Activated CD4-positive, alpha-beta T cell treated with anti-CD3 and anti-CD28 coated beads for 1 hour (primary cell): ENCODE data around the gene RNF11.

Experiments used
- DNase-seq: peaks from one replicate; pipeline ENCODE4 v3.0.0-alpha.2; 2020

RNF11 gene

GRCh38 chr1:51298322-51298705 is 62.2 kb downstream of the RNF11 start:
- no peak for DNase-seq

- no peak for DNase-seq
Observed at GRCh38 chr1:51299185-51299885, 63.3 kb downstream of the RNF11 start.

- no peak for DNase-seq
Observed at GRCh38 chr1:51299981-51300670, 64.1 kb downstream of the RNF11 start.

GRCh38 chr1:51301152-51301843 is 65.2 kb downstream of the RNF11 start:
- no peak for DNase-seq

- no peak for DNase-seq
Observed at GRCh38 chr1:51301844-51302162, 65.7 kb downstream of the RNF11 start.

GRCh38 chr1:51302270-51302669 is 66.2 kb downstream of the RNF11 start:
- DNase-seq: no peak

- DNase-seq: no peak
Observed at GRCh38 chr1:51302746-51303145, 66.7 kb downstream of the RNF11 start.

GRCh38 chr1:51303315-51303714 is 67.2 kb downstream of the RNF11 start:
- no peak for DNase-seq

- no peak for DNase-seq
Observed at GRCh38 chr1:51303751-51304251, 67.7 kb downstream of the RNF11 start.

- DNase-seq: no peak
Observed at GRCh38 chr1:51304360-51304759, 68.3 kb downstream of the RNF11 start.

GRCh38 chr1:51305371-51305823 is 69.3 kb downstream of the RNF11 start:
- DNase-seq: no peak

GRCh38 chr1:51306950-51307349 is 70.9 kb downstream of the RNF11 start:
- no peak for DNase-seq

GRCh38 chr1:51308636-51309035 is 72.6 kb downstream of the RNF11 start:
- no peak for DNase-seq

GRCh38 chr1:51309291-51309690 is 73.2 kb downstream of the RNF11 start:
- DNase-seq: no peak

GRCh38 chr1:51310871-51311613 is 75.0 kb downstream of the RNF11 start:
- DNase-seq: no peak

GRCh38 chr1:51311826-51312225 is 75.8 kb downstream of the RNF11 start:
- DNase-seq: no peak

GRCh38 chr1:51312718-51313117 is 76.6 kb downstream of the RNF11 start:
- DNase-seq: no peak

GRCh38 chr1:51313268-51313852 is 77.3 kb downstream of the RNF11 start:
- DNase-seq: no peak

- DNase-seq: no peak
Observed at GRCh38 chr1:51313961-51314777, 78.1 kb downstream of the RNF11 start.

GRCh38 chr1:51314974-51315373 is 78.9 kb downstream of the RNF11 start:
- DNase-seq: no peak

GRCh38 chr1:51316113-51316845 is 80.2 kb downstream of the RNF11 start:
- no peak for DNase-seq
